Measurements from ENCODE around the gene KCNN3.

KCNN3 gene

GRCh38 chr1:154838988-154839387 is 31.1 kb downstream of the KCNN3 start:
- DNase-seq = no peak

GRCh38 chr1:154838461-154838860 is 31.6 kb downstream of the KCNN3 start:
- DNase-seq = no peak

GRCh38 chr1:154837672-154838171 is 32.4 kb downstream of the KCNN3 start:
- DNase-seq = peak; percentile 28

GRCh38 chr1:154837034-154837671 is 32.9 kb downstream of the KCNN3 start:
- DNase-seq = no peak

GRCh38 chr1:154835531-154836324 is 34.4 kb downstream of the KCNN3 start:
- DNase-seq = peak; percentile 81

GRCh38 chr1:154833841-154834240 is 36.2 kb downstream of the KCNN3 start:
- peak; percentile 44 for DNase-seq

- no peak for DNase-seq
These were observed 36.9 kb downstream of the KCNN3 start for GRCh38 chr1:154833209-154833608.

- DNase-seq = no peak
These were observed 37.7 kb downstream of the KCNN3 start for GRCh38 chr1:154832384-154832783.

GRCh38 chr1:154831462-154831861 is 38.6 kb downstream of the KCNN3 start:
- DNase-seq = no peak

- DNase-seq = no peak
These were observed 41.0 kb downstream of the KCNN3 start for GRCh38 chr1:154829062-154829461.

GRCh38 chr1:154824179-154825000 is 45.7 kb downstream of the KCNN3 start:
- no peak for DNase-seq

- no peak for DNase-seq
These were observed 47.4 kb downstream of the KCNN3 start for GRCh38 chr1:154822717-154823116.

- DNase-seq = no peak
These were observed 47.8 kb downstream of the KCNN3 start for GRCh38 chr1:154822233-154822632.

GRCh38 chr1:154821083-154821482 is 49.0 kb downstream of the KCNN3 start:
- DNase-seq = no peak

- no peak for DNase-seq
These were observed 49.4 kb downstream of the KCNN3 start for GRCh38 chr1:154820646-154821045.

- no peak for DNase-seq
These were observed 50.2 kb downstream of the KCNN3 start for GRCh38 chr1:154819628-154820590.

- DNase-seq = no peak
These were observed 51.2 kb downstream of the KCNN3 start for GRCh38 chr1:154818911-154819310.

- no peak for DNase-seq
These were observed 53.1 kb downstream of the KCNN3 start for GRCh38 chr1:154816937-154817336.

- DNase-seq = no peak
These were observed 53.7 kb downstream of the KCNN3 start for GRCh38 chr1:154816369-154816768.

- DNase-seq = no peak
These were observed 56.1 kb downstream of the KCNN3 start for GRCh38 chr1:154813846-154814505.

- DNase-seq = peak; percentile 83
These were observed 56.7 kb downstream of the KCNN3 start for GRCh38 chr1:154813300-154813816.

Data from DMS79 treated with DMSO at 0.1 percent for 48 hours (cell line).